G401 (cell line): Measurements from ENCODE around the gene COLEC12. TPM values are rescaled to one million over a fixed set of nuclear protein-coding genes. Genes with fewer than 3 reads are reported as not detected.

Experiments
- DNase-seq: peaks from one replicate; pipeline ENCODE4 v3.0.0-alpha.2; 2015; ENCODE audit warnings: low spot score
- in situ Hi-C: cut with HindIII; loops from 2 replicates; pipeline ENCODE4 v1.10.0; 2016; ENCODE audit warnings: low sequenced_read_pairs, mixed read lengths
- total RNA-seq: library from RNA; depleted of rRNA; stranded (reverse); fragments of >200 nt; shearing (Covaris generic); gene quantifications from 2 replicates; pipeline ENCODE4 v1.2.3, GENCODE V29; 2014

The COLEC12 gene
- total RNA-seq, 1 experiment from 2014 or later: 2.4 TPM

DNA sequence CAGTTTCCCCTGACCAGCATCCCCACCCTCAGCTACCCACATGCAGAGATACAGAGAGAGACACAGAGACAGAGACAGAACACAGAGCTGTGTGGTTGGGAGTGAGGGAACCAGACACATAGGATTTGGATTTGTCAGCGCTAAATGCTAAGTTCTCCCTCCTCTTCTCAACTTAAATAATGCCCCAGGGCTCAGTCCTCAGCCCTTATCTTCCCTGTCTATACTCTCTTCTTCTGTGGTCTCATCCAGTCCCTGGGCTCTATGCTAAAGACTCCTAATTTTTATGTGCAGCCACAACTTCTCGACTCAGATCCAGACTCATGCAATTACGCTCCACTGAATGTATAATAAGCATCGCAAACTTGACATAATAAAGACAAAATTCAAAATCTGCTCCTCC lies 47.1 kb downstream of the COLEC12 start:
- no peak for DNase-seq
- in situ Hi-C loops: no loop called here

DNA sequence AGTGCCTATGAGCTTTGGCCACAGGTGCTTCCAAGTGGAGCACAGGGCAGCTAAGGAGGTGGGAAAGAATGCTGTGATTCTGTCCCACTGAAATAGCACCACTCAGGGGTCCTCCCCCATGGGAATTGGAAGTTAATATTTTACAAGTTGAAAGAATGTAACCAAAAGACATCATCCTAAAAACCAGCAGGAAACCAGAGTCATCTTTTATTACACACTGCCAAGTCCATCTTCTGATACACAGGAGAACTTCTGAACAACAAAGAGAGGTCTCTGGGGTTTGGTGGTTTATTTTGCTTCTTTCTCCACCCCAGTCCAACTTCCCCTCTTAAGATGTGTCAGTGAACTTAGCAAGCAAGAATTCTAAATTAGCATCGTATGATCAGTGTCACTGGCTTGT lies 47.7 kb downstream of the COLEC12 start:
- DNase-seq: no peak
- in situ Hi-C loops: no loop called here

DNA sequence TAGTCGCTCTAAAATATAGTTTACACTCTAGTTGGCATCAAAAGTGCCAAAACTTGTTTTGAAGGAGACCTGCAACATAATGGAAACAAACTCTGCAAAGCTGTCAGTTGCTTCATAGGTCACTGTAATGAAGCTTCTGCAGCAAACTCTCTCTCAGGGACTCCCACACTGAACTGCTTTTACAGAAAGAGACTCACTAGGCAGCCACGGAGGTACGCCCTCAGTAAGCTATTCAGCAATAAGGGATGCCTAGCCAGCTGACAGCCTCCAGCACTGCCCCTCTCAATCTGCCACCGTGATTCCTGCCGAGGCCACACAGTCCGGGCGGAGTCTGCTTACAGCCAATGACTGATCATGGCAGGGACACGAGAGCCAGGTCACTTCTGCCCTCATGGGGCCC lies 51.1 kb downstream of the COLEC12 start:
- DNase-seq: no peak
- in situ Hi-C loops: no loop called here

DNA sequence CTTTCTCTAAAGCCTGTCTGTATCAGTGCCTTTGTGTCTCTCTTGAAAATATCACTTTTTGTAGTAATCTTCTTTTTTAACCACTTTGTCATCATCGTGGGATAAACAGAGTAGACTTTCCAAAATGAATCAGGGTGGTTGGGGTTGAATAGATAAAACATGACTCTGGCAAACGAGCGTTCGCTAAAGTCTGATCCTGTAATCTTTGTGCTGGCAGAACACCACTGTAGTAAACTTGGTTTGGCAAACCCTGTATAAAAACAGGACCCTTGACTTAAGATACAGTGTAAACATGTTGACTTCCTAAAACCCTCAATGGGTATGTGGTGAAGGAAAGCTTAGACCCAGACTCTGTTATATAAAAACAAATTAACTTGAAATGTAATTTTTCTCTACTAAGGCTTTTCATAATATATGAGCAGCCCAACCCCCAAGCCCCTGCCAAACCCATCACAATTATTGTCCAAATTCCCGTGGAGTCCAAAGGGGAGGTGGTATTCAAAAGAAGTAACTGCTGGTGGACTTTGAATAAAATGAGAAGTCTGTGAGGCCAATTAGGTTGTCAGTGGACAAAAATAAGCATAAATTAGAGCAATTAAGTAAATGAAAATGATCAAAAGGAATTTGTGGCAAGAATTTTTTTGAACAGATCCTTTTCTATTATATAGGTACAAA lies 52.2 kb downstream of the COLEC12 start:
- in situ Hi-C loops: no loop called here
- DNase-seq: no peak

DNA sequence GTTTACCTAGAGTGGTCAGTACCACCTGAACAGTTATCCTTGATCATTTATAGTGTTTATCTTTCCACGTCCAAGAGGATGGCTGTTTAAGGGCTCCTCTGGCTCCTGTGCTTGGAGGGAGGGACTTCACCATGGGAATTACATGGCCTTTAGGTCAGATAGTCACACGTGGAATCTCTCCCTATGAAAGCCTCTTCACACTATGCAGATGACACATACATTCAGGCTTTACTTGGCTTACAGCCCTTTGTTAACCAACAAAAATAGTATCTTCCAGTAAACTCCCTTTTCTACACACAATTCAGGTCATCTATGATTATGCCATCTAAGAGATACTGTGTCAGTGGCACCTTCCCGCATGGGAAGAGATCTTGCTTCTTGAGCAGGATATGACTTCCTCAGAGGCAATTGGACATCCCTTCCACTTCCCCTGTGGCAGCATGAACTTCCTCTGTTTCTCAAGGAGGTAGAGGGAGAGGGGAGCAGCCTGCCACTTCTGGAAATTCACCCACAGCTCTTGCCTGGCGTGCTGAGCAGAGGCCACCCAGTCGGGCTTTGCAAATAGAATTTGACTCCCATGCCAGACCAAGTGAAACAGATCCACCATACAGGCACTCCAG lies 53.5 kb downstream of the COLEC12 start:
- in situ Hi-C loops: no loop called here
- DNase-seq: no peak

DNA sequence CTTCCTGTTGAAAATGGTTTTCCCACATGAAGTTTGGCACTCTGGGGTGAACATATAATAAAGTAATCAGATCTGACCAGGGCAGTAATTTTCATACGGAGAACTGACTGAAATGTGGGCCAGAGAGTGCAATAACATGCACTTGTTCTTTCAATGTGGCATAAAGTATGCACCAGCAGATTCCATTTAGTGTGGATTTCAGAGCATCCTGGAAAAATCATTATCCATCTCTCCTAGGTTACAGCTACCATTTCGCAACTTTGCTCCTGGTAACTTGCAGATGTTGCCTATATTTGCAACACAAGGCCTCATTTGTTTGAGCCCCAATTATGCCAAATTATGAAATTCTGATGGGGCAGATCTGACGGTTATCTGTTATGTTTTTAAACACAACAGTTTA lies 55.4 kb downstream of the COLEC12 start:
- no peak for DNase-seq

DNA sequence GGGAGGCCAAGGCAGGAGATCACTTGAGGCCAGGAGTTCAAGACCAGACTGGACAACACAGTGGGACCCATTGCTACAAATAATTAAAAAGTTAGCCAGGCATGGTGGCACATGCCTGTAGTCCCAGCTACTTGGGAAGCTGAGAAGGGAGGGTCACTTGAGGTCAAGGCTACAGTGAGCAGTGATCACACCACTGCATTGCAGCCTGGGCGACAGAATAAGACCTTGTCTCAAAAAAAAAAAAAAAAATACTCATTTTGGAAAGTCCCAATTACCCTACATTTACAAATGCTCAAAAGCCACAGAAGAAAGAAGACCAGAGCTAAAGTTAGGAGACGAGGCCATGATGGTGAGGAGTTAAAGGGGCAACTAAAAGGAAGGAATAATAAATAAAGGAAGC lies 61.9 kb downstream of the COLEC12 start:
- in situ Hi-C loops: no loop called here

More for the DNA sequence above, 55.4 kb downstream of the COLEC12 start:
- in situ Hi-C loops: no loop called here

DNA sequence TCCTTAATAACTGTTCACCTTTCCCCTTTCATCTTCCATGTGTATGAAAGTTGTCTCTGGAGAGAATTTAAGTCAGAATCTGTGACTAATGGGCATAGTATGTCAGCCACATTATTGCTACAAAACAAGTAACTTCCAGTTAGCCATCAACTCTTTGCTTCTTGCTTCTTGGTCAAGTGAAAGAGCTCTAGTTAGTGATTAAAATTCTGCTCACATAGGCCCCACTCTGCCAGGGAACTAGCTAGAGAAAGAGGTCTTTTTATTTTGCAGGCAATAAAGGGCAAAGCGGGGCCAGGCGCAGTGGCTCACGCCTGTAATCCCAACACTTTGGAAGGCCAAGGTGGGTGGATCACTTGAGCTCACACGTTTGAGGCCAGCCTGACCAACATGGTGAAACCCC lies 64.6 kb downstream of the COLEC12 start:
- DNase-seq: peak; percentile 23
- in situ Hi-C loops: no loop called here

More for the DNA sequence above, 61.9 kb downstream of the COLEC12 start:
- DNase-seq: no peak

DNA sequence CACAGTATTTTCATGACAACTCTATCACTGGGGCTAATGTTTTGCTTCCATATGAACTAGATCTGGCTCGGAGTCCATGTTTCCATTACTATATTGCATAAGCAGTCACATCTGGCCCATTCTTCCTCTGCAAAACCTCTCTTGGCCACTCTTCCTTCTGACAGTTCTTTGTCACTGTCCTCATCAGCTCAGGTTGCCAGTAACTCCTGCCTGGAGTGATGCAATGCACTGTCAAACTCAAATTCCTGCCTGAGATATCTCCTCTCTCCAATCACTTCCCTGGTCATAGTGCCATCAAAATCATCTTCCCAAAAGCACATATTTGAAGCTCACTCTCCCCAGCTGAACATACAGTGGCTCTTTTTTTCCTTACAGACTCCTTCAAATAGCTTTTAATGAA lies 66.1 kb downstream of the COLEC12 start:
- DNase-seq: no peak

DNA sequence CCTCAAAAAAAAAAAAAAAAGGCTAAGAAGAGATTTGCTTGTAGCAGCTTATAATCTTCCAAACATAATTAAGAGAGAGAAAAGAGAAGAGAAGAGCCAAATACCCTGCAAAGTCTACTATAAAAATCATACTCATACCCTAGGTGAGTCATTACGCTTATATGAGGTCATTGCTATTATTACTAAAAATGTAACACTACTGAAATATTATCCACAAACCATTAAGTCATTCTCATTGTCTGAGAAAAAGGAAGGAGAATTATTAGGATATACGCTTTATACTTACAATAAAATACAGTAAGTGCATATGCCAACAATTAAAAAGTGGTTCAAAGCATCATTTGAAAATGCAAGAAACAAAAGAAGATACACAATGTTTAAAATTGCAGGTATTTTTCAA lies 66.5 kb downstream of the COLEC12 start:
- in situ Hi-C loops: no loop called here
- DNase-seq: no peak

More for the DNA sequence above, 66.1 kb downstream of the COLEC12 start:
- in situ Hi-C loops: no loop called here

DNA sequence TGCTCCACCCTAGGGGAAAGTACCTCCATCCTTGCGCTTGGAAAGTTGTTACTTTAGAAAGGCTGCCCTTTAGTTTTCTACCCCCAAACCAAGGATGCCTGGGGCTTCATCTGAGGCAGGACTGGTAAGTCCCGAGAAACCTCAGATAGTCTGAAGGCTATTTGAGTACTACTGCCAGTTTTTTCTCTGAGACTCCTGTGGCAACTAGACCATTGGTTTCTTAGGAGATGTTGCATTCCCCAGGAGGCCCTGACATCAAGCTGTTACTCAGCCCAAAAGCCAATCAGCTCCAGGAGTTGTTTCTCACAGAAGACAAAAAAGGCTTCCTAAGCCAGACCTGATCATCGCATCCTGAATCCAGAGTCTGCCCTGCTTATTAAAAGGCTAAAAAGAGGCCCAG lies 67.2 kb downstream of the COLEC12 start:
- peak; percentile 8 for DNase-seq
- in situ Hi-C loops: no loop called here

DNA sequence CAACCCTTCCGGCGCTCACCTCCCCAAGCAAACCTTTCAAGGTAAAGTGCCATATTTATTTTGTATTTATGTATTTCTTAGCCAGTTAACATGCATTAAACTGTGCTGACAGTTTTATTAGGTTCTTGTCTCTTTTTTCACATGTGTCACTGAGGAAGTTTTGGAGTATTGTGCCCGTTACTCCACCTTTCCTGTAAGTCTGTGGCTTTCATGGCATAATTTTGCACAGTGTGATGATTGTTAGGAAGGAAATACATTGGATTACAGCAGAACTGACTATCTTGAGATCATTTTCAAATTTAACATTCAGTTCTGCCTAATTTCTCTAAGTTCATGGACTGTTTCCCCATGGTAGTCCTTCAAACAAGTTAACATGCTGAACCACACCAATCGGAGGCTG lies 67.7 kb downstream of the COLEC12 start:
- DNase-seq: no peak
- in situ Hi-C loops: no loop called here

DNA sequence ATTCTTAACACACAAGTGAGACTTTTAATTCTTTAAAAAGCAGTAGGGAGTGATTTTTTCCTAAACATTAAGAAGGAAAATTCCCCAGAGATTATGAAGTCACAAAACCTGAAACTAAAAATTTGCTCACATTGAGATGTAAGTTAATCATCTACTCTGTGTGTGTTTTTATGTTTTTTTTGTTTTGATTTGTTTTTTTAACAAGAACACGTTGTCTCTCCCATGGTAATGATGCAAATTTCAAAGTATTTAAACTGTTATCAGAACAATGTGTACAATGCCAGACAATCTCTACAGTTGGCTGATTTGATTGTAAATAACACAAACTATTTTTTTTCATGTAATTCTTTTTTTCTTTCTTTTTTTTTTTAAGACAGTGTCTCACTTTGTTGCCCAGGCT lies 71.5 kb downstream of the COLEC12 start:
- in situ Hi-C loops: no loop called here
- DNase-seq: no peak

DNA sequence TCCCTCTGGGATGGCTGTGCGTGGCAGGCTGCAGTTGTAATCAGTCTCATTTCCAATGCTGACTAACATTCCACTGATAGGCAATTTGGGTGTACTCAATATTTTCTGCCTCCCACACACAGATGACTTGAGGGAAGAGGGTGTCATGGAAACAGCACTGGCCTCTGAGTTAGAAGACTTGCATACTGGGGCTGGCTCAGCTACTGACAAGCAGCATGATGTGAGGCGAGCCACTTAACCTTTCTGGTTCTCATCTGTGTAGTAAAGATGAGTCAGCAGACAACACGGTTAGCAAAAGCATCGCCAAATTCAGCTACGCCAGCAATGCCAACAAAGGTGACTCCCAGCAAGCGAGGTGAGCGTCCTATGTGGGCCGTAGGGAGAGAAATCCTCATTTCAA lies 73.5 kb downstream of the COLEC12 start:
- in situ Hi-C loops: no loop called here
- DNase-seq: no peak

DNA sequence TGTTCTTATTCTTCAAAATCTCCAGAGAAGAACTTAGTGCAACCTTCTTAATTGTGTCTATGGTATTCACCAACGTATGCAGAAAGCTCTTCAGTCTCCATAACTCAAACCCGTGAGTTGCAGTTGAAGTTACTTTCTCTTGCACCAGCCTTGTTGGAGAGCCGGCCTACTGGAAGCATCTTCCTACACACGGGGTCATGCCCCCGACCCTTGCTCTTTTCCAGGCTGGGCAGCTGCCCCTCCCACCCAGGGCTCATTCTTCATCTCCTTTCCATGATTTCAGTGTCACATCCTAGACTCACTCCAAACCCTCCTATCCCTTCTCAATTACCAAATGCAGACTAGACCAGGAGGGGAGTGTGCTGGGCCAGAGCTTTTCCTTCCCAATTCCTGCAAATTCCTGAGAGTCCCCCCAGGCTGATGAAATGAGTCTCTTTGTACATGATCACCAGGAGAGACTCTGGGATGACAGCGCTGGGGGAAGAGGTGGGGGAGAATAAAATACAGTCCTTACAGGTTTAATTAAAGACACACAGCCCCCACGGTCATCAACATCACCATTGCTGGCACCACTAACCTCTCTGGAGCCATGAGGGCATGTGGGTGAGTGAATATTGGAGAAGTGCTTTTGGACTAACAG lies 75.3 kb downstream of the COLEC12 start:
- in situ Hi-C loops: no loop called here
- DNase-seq: no peak

DNA sequence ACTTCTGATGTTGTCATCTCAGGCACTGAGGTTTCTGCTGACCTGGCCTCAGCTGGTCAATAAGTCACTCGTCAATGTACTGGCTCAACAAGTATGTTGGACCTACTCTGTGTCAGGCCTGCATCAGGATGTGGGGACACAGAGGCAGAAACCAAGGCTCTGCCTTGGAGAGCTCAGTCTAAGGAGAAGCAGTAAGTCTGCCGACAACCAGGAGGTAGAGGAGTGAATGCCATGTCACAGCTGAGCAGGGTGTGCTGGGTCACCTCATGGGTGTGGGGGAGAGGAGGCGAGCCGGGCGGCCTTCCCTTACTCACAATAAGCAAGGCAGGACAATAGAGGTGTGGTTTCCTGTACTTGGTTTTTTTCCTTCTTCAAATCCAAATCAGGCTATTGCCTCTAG lies 75.8 kb downstream of the COLEC12 start:
- DNase-seq: no peak
- in situ Hi-C loops: no loop called here

DNA sequence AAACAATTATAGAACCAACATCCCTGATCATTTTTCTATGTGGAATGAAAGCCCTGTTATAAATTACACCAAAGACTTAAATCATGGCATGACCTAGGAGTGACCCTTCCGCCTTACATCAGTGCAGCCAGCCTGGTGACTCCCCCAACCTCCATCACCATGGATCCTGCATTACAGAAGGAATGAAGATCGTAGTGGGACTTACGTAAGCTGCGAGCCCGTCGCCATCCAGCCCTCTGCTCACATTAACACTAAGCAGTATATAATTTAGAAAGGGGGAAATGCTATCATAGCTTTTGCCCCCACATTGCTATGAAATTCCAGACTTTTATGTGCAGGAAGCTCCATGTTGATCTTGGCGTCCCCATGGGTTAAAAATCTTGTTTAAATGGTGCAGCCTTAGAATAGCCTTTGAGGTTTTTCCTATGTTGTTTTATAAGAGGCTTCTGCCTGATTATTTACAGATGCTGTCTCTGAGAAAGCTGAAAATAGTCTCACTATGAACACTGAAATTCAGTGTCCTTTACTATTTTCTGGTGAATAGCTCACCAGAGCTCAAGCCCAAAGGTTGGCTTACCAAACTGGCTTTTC lies 76.3 kb downstream of the COLEC12 start:
- in situ Hi-C loops: no loop called here
- DNase-seq: no peak

DNA sequence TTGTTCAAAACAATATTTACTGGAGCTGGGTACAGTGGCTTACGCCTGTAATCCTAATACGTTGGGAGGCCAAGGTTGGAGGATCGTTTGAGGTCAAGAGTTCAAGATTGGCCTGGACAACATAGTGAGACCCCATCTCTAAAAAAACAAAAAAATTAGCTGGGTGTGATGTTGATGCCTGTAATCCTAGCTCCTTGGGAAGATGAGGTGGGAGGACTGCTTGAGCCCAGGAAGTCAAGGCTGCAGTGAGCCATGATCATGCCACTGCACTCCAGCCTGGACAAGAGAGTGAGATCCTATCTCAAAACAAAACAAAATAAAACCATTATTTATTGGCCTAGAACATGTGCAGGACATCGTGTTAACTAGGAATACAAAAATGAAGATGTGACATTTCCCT lies 77.5 kb downstream of the COLEC12 start:
- in situ Hi-C loops: no loop called here

DNA sequence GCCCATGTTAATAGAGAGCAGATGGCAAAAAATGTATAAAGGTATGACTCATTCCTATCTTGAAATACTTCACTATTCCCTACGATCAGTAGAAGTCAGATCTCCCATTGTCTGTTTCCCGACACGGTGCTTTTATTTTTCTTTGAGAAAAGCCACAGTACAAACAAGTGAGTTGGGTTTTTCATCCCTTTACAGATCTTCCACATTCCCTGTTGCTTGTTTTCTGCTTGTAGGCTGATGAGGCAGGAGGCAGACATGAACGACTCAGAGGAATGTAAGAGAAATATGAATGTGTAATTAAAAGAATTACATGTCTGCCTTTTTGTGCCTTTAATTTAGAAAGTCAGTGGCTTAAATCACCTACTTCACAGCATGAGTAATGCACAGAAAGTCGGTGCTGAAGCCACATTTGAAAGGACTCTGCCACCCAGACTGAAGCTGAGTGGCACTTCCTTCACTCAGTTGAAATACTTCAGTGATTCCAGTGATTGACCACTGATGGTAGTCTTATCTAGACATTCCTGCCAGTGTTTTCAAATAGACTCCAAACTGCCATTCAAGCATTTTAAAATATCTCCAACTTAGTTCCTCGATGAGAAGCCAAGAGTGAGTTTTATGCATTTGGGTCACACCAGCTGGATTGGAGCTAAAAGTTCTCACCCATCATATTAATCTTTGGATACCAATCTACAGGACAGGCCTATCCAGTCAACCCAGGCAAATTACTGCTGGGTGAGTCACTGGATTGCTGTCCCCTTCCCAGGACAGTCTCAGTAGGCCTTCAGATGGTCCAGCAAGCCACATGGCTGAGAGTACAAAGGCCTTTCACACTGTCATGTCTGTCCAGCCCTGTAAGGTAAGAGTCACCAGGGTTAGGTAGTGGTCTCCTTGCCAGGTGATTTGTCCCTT lies 79.0 kb downstream of the COLEC12 start:
- no peak for DNase-seq
- in situ Hi-C loops: no loop called here

More for the DNA sequence above, 77.5 kb downstream of the COLEC12 start:
- no peak for DNase-seq
